Inflammatory macrophage (primary cell): ENCODE measurements around the gene CH25H.
"Not testable (repeated sequence)": the region's sequence is repeated elsewhere in the genome, so short reads cannot be mapped to it uniquely, and the experiment has no call there.

Source experiments
- DNase-seq, 2 donors: peaks; one replicate each; pipeline ENCODE4 v3.0.0-alpha.2; 2020 to 2022
- total RNA-seq, 18 experiments: gene quantifications; one replicate each; lab custom pipeline; 2026; ENCODE audit warnings: mixed read lengths in 6 of 18, inconsistent platforms in 2 of 18; lab: John Stamatoyannopoulos, UW

The CH25H gene, protein sequence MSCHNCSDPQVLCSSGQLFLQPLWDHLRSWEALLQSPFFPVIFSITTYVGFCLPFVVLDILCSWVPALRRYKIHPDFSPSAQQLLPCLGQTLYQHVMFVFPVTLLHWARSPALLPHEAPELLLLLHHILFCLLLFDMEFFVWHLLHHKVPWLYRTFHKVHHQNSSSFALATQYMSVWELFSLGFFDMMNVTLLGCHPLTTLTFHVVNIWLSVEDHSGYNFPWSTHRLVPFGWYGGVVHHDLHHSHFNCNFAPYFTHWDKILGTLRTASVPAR
- total RNA-seq = 0 to 48.8 (median 5.7) reads per million in 18 experiments

DNA sequence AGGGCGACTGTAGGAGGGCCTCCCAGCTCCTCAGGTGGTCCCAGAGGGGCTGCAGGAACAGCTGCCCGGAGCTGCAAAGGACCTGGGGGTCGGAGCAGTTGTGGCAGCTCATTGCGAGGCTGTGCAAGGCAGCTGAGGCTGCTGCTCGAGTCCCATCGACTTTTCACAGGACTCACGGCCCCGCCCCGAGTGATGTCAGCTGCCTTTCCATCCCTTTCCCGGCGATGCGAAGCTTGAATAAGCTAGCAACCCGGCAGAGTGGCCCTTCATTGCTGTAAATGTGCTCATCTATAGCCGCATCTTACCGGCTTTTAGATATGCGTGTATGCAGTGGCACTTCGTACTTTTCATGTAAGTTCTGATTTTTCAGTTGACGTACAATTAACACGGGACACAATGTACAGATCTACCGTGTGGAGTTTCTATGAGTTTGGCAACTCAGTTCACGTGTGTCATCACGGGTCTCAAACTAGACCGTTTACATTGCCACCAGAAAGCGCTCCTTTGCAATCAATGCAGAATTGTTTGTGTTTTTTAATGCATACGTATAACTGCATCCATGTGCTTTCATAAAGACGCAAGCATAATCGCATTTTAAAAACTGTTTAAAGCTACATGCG lies at the start of gene CH25H:
TSS of gene CH25H (minus strand) at position 137 of the 620 bp plus-strand sequence. CDS start at position 112, 25 bp downstream.
- peak; percentile 68 to 70 for DNase-seq

DNA sequence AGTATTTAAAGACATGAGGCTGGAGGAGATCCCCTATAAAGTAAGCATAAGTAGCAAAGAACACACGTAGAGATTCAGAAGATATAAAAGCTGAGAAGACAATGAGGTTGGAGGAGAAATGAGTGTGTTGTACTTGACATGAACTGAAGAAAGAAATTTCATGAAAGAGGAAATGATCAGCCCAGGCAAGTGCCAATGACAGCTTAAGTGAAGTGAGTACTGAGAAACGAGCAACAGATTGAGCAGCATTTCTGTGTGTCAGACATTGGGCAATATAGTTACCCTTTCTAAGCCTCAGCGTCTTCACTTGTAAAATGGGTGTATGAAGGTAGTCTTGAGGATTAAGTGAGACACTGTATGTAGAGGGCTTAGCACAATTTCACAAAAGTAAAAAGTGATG lies 49.2 kb upstream of the CH25H start:
- DNase-seq = peak; percentile 62 to 81

DNA sequence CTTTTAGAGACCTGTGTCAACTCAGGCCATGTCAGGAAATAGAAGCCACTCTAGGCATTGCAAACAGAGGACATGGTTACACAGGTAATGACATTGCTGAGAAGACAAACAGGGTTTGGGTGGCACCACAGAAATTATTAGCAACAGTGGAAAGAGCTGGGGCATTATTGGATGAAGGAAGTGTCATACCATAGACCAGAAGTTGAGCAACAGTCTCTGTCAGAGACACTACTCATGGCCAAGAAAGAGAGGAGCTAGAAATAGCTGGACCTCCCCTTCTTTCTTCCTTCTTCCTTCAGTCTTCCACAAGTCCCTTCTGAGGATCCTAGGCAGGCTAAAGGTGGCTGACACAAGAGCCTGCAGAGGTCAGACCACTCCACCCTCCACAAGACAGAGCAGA lies 48.7 kb upstream of the CH25H start:
- peak; percentile 60 to 70 for DNase-seq

DNA sequence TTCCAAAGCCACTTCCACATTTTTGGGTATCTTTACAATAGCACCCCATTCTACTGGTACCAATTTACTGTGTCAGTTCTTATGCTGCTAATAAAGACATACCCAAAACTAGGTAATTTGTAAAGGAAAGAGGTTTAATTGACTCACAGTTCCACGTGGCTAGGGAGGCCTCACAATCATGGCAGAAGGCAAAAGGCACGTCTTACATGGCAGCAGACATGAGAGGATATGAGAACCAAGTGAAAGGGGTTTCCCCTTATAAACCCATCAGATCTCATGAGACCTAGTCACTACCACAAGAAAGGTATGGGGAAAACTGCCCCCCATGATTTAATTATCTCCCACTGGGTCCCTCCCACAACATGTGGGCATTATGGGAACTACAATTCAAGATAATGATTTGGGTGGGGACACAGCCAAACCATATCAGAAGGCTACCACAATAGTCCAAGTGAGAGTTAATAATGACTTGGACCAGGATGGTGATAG lies 48.0 kb upstream of the CH25H start:
- DNase-seq = not testable (repeated sequence)

DNA sequence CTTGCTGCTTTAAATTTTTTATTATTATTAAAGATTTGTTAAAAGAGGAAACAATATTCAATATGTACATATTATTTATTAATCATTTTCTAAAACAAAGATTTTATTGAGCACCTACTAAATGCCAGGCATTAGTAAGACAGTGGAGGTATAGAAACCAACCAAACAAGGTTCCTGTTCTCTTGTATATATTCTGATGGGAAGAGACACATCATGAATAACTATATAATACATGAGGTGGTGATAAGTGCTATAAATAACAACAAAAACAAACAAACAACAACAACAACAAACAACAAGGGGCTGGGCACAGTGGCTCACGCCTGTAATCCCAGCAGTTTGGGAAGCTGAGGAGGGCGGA lies 45.1 kb upstream of the CH25H start:
- no peak for DNase-seq

DNA sequence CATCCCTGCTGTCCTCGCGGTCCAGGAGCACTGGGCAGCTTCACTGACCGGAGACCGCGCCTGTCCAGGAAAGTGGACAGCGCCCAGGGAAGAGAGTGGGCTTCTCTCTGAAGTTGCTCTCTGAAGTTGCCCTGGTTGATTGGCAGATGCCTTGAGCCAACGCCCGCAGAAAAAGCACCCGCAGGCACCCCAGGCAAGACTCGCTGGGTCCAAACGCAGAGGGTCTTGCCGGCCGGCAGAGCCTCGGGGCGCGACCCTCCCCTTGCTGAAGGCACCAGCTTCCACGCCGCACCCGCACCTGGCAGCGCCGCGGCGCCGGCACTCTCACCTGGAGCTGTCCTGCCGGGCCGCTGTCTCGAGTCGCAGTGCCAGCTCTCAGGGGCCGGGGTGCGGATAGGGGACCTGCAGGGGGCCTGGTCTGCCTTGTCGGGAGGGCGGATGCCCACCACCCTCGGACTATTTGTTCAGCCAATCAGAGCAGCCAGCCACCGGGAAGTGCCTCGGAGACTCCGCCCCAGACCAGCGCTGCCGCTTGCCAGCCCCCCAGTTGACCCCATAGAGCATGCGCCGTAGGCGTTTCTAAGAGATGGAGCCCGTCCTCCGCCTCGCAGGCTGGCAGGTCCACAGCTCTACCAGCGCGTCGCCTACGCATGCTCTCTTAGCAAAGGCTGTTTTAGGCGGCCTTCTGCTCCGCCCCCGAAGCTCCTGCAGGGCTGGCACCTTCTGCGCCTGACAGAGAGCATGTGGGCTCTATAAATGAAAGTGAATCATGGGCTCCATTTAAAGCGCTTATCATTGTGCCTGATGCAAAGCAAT lies 44.5 kb upstream of the CH25H start, which contains the start of gene LIPA:
TSS of gene LIPA (minus strand) at position 367 of the 816 bp plus-strand sequence. CDS start 4,127 bp downstream, outside the sequence.
- DNase-seq = peak; percentile 99 to 100

DNA sequence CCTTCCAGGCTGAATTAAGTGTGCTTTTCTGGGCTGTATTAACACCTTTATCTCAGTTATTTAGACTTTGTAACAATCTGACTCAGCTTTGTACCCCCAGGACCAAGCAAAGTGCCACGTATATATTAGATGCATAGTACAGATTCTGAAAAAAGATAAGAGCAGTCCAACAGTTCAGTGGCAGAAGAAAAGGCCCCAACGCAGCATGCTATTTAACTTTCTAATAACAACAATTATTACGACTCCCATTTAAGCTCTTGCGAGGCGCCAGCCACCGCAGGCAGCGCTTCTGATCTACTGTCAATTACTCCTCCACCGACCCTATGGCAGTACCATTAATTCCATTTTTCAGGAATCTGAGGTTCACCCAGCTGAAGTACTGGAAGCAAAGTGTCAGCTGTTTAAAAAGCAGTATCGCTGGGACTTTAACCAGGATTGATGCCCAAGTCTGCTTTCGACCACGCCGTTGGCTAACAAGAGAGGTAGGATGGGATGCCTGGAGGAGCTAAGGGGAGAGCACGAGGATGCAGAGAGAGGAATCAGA lies 43.8 kb upstream of the CH25H start:
- DNase-seq = no peak

DNA sequence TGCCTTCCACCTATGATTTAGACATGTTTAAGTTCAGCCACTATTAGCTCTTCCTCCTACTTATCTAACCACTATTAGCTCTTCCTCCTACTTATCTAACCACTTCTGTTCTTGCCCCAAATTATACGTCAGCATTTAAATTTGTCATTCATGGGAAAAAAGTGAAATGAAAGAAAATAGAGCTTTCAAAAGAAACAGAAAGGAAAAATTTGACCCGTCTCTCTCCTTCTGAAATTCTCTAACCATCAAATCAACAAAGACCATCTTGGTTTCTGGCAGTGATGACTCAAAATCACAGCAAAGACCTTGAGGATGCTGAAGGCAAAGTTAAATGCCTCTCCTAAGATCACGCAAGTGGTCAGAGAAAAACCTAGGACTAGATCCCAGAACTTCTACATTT lies 41.9 kb upstream of the CH25H start:
- DNase-seq = peak in 1 of 2 donors; percentile 53

DNA sequence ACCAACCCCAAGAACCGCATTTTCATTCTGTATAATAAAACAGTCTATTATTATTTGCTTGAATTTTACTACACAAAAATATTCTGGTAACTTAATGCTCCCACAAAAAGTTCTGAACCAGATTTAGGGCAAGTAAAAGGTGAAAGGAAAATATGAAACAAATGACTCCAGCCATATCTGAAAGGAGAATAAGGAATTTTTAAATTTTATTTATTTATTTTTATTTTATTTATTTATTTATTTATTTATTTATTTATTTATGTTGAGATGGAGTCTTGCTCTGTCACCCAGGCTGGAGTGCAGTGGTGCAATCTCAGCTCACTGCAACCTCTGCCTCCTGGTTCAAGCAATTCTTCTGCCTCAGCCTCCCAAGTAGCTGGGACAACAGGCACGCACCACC lies 40.5 kb upstream of the CH25H start:
- not testable (repeated sequence) for DNase-seq

DNA sequence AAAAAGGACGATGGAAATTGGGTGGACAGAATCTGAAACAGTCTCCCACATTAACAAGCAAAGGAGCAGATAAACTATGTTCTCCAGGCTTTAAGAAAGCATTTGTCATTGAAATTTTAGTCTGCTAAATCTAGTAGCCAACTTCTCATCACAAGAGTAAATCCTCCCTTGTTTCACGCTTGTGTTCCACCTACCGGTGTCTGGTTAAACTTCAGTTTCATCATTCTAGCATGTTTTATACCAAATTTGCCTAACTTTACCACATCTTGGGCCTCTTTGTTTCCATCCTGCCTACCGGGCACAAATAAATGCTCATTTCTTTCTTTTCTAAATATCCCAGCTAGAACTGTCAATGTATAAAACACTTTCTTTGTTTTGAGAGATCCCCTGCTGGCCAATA lies 38.7 kb upstream of the CH25H start:
- DNase-seq = peak in 1 of 2 donors; percentile 48

DNA sequence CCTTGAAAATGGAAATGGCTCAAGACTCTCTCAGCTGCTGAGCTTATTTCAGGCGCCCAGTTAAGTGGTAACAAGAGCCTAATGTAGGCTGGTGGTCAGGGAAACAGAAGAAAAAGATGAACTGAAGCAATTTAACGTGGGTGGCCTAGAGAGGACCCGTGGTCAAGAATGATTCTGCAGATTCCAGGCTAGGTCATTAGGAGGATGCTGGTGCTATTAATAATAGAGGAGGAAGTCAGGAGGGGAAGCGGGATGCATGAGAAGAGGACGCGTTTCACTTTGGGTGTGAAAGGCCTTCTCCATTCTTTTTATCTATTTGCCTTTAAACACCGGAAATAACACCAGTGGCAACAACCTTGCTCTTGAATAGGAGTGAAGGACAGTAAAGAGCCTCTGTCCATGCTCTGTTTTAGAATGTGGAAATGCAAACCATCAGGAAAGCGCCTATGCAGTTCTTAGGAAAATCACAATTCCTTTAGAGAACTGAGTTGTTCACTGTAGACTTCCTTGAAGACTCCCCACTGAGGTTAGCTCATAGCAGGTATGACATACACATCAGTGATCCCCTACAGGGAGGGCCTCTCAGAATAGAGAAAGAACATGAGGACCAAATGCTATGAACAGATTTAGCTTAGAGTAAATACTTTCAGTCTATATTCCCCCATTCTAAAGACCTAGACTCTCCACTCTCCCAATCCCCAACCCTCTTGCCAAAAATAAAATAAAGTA lies 35.9 kb upstream of the CH25H start:
- peak; percentile 97 to 98 for DNase-seq

DNA sequence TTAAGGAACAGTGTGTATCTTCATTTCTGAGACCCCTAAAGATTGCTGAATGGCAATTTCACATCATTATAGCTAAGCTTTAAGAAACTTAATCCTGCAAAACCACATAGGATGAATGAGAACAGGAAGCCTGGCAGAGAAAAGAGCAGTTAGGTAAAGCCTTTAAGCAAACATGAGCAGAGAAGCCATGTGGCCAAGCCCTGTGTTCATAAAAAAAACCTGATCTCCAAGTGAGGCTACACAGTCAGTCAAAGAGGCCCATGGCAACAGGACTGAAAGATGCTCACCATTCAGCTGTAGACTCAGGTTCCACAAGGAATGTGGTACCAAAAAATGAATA lies 35.2 kb upstream of the CH25H start:
- peak in 1 of 2 donors; percentile 34 for DNase-seq

DNA sequence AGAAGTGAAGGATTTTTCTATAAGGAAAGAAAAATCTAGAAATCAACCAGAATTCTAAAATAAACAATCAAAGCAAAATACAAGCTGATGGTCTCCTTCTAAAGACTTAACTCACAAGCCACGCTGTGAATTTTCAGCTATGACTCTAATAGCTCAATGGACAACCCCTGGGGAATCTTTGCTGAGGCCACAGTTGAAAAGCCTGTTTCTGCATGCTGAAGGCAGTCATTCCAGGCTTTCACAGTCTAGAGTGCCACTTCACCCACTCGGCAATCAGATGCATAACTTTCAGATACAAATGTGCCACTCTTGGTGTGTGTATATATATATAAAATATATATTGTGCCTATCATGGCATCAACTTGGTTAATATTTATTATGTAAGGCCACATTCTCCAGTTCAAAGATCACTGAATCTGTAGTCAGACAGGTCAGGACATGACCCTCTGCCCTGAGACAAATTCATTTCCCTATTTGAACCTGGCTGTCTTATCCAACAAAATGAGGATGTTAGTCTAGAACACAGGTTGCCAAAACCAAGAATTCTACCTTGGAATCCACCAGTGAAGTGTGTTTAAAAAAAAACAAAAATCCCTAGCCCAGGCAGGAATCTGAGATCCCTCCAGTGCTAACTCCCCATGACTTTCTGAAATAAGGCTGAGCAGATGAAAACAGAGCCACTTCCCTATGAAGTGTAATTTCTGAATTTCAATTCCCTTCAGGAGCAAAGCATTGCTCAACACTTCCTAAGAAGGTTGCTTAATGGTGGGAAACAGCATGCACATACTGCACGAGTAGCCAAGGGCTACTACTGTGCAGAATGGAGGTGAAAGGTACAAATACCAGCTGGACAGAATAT lies 34.6 kb upstream of the CH25H start:
- peak; percentile 91 to 93 for DNase-seq

DNA sequence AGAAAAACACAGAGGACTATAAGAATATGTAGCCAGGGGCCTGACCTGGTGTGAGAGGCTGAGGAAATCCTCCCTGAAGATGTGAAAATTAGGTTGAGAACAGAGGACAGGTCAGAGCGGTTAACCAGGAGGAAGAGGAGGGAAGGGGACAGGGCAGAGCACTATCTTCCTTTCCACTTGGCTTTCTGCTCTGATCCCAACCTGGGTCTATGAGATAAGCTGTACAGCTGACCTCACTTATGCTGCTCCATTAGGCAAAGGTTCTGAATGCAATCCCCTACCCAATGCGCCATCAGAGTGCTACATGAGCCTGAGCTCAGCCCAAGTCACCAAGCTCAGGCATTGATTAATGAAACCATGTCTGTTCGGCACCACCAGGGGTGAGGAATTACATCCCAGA lies 33.9 kb upstream of the CH25H start:
- no peak for DNase-seq

DNA sequence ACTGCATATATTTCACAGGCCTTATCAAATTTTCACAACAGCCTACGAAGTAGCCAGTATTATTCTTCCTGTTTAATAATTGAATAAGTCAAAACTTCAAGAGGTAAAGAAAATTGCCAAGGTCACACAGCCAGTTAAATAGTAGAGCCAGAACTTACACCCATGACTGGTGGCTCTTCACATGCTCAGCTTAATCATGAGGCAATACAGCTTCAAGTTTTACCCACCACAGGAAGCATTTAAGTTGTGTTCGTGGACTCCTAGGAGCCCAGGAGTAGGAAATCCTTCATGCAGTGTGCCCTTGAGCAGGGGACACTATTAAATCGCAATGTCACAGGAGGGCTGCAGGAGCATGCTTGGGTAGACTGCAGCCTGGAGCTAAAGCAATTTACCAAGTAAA lies 33.4 kb upstream of the CH25H start:
- DNase-seq = peak; percentile 42 to 57

DNA sequence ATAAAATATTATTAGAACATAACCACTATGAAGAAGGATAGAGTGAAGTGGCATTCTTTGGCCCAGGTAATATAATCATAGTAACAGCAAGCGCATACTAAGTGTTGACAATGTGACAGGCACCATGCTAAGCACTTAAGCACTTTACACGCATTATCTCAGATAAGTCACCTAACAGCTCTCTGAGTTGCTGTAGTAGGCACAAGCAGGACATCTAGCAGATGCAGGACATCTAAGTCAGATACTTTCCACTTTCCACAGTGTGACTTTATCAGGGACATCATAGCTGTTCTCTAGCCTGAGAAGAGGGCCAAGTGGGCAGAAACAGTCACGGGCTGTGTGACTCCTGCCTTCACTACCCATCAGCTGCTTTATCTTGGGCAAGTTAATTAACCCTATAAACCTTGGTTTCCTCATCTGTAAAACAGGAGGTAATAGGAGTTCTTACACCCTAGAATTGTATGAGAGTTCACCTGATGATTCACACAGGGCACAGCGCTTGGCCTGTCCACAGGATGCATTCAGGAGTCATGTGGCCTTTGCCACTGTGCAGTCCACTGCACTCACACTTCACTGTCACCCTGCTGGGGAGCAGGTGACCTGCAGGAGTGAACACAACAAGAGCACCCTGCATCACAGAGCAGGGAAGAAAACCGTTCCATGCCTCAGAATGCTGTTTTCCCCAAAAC lies 32.0 kb upstream of the CH25H start:
- peak; percentile 61 to 67 for DNase-seq

DNA sequence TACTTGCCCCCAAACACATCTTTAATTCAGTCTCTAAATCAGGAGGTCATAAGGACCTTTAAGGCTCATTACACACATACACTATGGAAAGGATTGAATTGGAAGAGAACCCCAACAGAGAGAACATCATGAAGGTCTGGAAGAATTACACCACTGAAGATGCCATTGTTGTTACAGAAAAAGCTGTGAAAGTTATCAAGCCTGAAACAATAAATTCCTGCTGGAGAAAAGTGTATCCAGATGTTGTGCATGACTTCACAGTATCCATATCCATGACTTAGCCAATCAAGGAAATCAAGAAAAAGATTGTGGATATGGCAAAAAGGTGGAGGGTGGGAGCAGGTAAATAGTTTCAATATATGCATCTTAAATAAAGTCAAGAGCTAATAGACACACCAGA lies 30.7 kb upstream of the CH25H start:
- no peak for DNase-seq

DNA sequence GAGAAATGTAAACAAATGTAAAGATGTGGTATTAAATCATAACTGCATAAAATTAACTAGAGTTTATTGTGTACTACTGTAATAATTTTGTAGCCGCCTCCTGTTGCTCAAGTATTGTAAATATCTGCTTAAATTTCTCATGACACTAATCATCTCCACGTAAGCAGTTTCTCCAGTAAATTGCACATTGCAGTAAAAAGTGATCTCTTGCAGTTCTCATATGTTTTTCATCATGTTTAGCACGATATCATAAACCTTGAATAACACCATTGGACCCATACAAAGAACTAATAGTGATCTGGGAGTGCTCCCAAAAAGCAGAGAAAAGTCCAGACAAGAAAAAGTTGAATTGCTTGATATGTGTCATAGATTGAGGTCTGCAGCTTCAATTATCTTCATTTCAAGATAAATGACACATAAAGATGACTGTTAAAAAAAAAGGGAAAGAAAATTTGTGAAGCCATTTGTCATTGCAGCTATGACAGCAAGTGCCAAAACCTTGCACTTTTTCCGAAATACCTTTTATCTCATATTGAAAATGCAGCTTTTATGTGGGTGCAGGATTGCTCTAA lies 29.2 kb upstream of the CH25H start:
- DNase-seq = no peak

DNA sequence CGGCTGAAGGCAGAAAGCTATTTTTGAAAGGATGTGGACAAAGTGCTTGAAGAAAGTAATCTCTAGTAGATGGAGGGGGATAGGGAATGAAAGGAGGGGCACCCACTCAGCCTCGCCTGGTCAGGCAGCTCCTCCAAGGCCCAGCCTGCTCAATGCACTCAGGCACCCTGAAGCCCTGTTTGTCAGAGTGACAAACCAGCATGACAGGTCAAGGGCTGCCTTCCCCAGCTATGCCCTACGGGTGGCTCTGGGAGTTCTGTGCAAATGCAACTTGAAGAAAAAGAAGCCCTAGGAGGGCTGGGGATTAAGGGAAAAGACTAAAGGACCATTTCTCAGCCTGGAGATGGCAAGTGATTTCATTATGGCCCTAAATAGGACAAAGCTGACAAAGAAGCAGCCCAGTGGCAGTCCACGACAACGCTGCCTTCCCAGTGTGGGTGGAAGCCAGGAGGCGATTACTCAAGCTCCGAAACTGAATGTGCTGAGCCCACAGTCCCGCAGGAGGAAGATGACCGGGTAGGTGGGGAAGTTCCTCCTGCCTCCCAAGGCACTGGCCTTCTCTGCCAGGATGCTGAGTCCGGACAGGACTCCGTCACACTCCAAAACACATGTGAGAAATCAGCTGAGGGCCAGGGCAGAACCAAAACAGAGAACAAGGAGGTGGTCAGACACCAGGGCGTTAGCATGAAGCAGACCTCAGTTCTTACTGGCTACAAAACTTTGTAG lies 28.1 kb upstream of the CH25H start:
- peak; percentile 98 to 100 for DNase-seq

DNA sequence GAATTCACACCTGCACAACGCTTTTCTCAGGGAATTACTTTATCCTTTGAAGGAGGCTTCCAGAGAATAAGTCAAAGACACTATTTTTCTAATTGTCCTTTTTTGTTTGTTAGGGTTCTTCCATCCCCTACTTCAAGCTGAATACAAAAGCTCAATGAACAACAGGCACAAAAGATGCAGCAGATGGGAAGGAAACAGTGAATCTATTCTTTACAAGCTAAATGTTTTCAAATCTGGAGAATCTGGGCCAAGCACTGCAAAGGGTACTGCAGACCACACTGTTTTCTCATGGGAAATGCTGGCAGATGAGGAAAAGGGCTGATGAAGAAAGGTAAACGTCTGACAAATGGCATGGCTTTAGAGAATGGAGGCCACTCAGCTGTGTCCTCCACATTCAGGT lies 25.9 kb upstream of the CH25H start:
- no peak for DNase-seq
